GM12878 (cell line): ENCODE data around the gene SPATA3. TPM values are rescaled to one million over a fixed set of nuclear protein-coding genes. Genes with fewer than 3 reads are reported as not detected.

Source experiments
- ATAC-seq: fragments of 200-7000 bp; cut with Tn5 transposase; 3 replicates; pipeline ENCODE4 v1.9.1; 2020; ENCODE audit warnings: mild to moderate bottlenecking, moderate library complexity
- BruUV-seq: library from RNA; stranded (reverse); fragments of 400-500 nt; replicated peaks from 2 replicates; lab custom pipeline; 2021; lab: Mats Ljungman, UMichigan
- CTCF ChIA-PET: fragments of 300-600 bp; sonication (Branson Sonifier 250); formaldehyde crosslinking; extraction: SDS; loops from one replicate; lab custom pipeline; 2021; ENCODE audit warnings: inconsistent platforms; lab: Yijun Ruan, JAX
- POLR2A ChIA-PET: fragments of 350-600 bp; formaldehyde crosslinking; extraction: SDS; loops from one replicate; lab custom pipeline; 2021; ENCODE audit warnings: inconsistent platforms; lab: Charles Lee
- RAD21 ChIA-PET: fragments of 300-600 bp; sonication (Branson Sonifier 250); formaldehyde crosslinking; loops from one replicate; lab custom pipeline; 2023; ENCODE audit warnings: antibody characterized with exemption; ENCODE audit not compliant: unreplicated experiment; lab: Charles Lee
- SMC1A ChIA-PET: fragments of 300-600 bp; sonication (Branson Sonifier 250); formaldehyde crosslinking; loops from one replicate; lab custom pipeline; 2023; ENCODE audit not compliant: unreplicated experiment, uncharacterized antibody; lab: Charles Lee
- DNase-seq: peaks from one replicate; pipeline ENCODE4 v3.0.0-alpha.2; 2011; ENCODE audit warnings: low read depth, low spot score
- FAIRE-seq: peaks from 3 replicates; lab custom pipeline; 2011; peaks lifted over from hg19 to GRCh38; lab: Jason Lieb, UNC
- H2AFZ ChIP-seq: 2 replicates; pipeline ENCODE4 v1.6.0; 2011; ENCODE audit warnings: low read depth, low read length, control low read depth; ENCODE audit not compliant: control insufficient read depth
- H3K27ac ChIP-seq: 2 replicates; pipeline ENCODE4 v1.5.1; 2011; ENCODE audit warnings: control low read depth; ENCODE audit not compliant: control insufficient read depth, insufficient read depth
- H3K27me3 ChIP-seq, 2 experiments: replicated peaks in 1 of 2; 2 replicates each; pipeline versions ENCODE4 v1.6.0 to v1.6.1; 2011; ENCODE audit warnings: low read length in 1 of 2; ENCODE audit not compliant: control insufficient read depth in 2 of 2, insufficient read depth in 2 of 2
- H3K36me3 ChIP-seq, 2 experiments: 2 replicates each; pipeline ENCODE4 v1.5.1; 2011; ENCODE audit warnings: low read length in 1 of 2; ENCODE audit not compliant: control insufficient read depth in 2 of 2, insufficient read depth in 2 of 2
- H3K4me1 ChIP-seq: 2 replicates; pipeline ENCODE4 v1.6.1; 2011; ENCODE audit warnings: mild to moderate bottlenecking, low read length, moderate library complexity, mixed read lengths; ENCODE audit not compliant: control insufficient read depth, insufficient read depth
- H3K4me2 ChIP-seq: 2 replicates; pipeline ENCODE4 v1.6.0; 2011; ENCODE audit warnings: control low read depth; ENCODE audit not compliant: control insufficient read depth, insufficient read depth
- H3K4me3 ChIP-seq: fragments of 200-600 bp; sonication (generic); 2 replicates; pipeline ENCODE4 v1.5.1; 2016
- H3K79me2 ChIP-seq: 2 replicates; pipeline ENCODE4 v1.6.0; 2011; ENCODE audit warnings: low read length; ENCODE audit not compliant: control insufficient read depth, insufficient read depth
- H3K9ac ChIP-seq: 2 replicates; pipeline ENCODE4 v1.8.0; 2011; ENCODE audit warnings: low read length, control low read depth, mixed read lengths; ENCODE audit not compliant: control insufficient read depth, insufficient read depth
- H3K9me3 ChIP-seq: replicated peaks from 3 replicates; pipeline ENCODE4 v1.5.1; 2011; ENCODE audit warnings: mild to moderate bottlenecking, low read length; ENCODE audit not compliant: control insufficient read depth, insufficient read depth
- H4K20me1 ChIP-seq: 2 replicates; pipeline ENCODE4 v1.6.0; 2011; ENCODE audit not compliant: control insufficient read depth, insufficient read depth
- CBFB ChIP-seq: IDR thresholded peaks from 2 replicates; pipeline ENCODE4 v1.6.1; 2016; ENCODE audit warnings: antibody characterized with exemption, low read depth
- CTCF ChIP-seq, 3 experiments: IDR thresholded peaks in 2 of 3; conservative IDR thresholded peaks in 1 of 3; 2 replicates each; pipeline ENCODE4 v1.5.1; 2011; ENCODE audit warnings: low read depth in 3 of 3, low read length in 3 of 3, mild to moderate bottlenecking in 3 of 3, control low read depth in 2 of 3, moderate library complexity in 2 of 3, inconsistent platforms in 1 of 3, mixed read lengths in 1 of 3; ENCODE audit not compliant: control insufficient read depth in 2 of 3, insufficient read depth in 1 of 3; ENCODE audit errors: extremely low read depth in 1 of 3
- ETV6 ChIP-seq, 2 experiments: fragments of 450-650 bp in 1 of 2; IDR thresholded peaks in 1 of 2; conservative IDR thresholded peaks in 1 of 2; 2 replicates each; pipeline ENCODE4 v1.6.1; 2014; ENCODE audit warnings: antibody characterized with exemption in 1 of 2, borderline replicate concordance in 1 of 2, low read depth in 1 of 2, mild to moderate bottlenecking in 1 of 2, moderate library complexity in 1 of 2
- MTA3 ChIP-seq: IDR thresholded peaks from 2 replicates; pipeline ENCODE4 v1.6.1; 2012; ENCODE audit warnings: low read length, inconsistent platforms, borderline replicate concordance
- MYB ChIP-seq: fragments of 150-350 bp; IDR thresholded peaks from 2 replicates; pipeline ENCODE4 v1.6.1; 2014; ENCODE audit warnings: mild to moderate bottlenecking, low read depth, low read length, borderline replicate concordance
- NBN ChIP-seq: fragments of 450-650 bp; IDR thresholded peaks from 2 replicates; pipeline ENCODE4 v1.6.1; 2016
- NR2F1 ChIP-seq: fragments of 450-650 bp; conservative IDR thresholded peaks from 2 replicates; pipeline ENCODE4 v1.6.1; 2017; ENCODE audit warnings: mild to moderate bottlenecking
- SREBF1 ChIP-seq: IDR thresholded peaks from 2 replicates; pipeline ENCODE4 v1.6.1; 2012; ENCODE audit warnings: mild to moderate bottlenecking, low read length
- TAF1 ChIP-seq: IDR thresholded peaks from 2 replicates; pipeline ENCODE4 v1.6.1; 2011; ENCODE audit warnings: mild to moderate bottlenecking, low read depth, low read length, borderline replicate concordance
- TARDBP ChIP-seq: IDR thresholded peaks from 2 replicates; pipeline ENCODE4 v1.6.1; 2016; ENCODE audit warnings: borderline replicate concordance
- ZNF622 ChIP-seq: fragments of 450-650 bp; IDR thresholded peaks from 2 replicates; pipeline ENCODE4 v1.6.1; 2017; ENCODE audit warnings: mild to moderate bottlenecking, inconsistent platforms
- ZZZ3 ChIP-seq: IDR thresholded peaks from 2 replicates; pipeline ENCODE4 v1.6.1; 2011; ENCODE audit warnings: low read depth; ENCODE audit not compliant: control insufficient read depth, insufficient read length
- WGBS: methylation state at CpG from one replicate; pipeline ENCODE4 v1.1.6; 2016; ENCODE audit warnings: low lambda C conversion rate; ENCODE audit not compliant: insufficient replicate concordance, insufficient coverage; ENCODE audit errors: missing lambda C conversion rate; 5-methylcytosine and 5-hydroxymethylcytosine counted together
- in situ Hi-C: fragments of 300-500 bp; cut with MboI; formaldehyde crosslinking; loops from 9 replicates; pipeline ENCODE4 v1.14.3; 2018; ENCODE audit warnings: mixed read lengths
- intact Hi-C: fragments of 100-400 bp; cut with micrococcal nuclease; formaldehyde crosslinking; loops from one replicate; pipeline ENCODE4 v1.14.2; 2022; ENCODE audit not compliant: unreplicated experiment
- polyA plus RNA-seq, 11 experiments: library from polyadenylated mRNA; depleted of rRNA in 4 of 11; unstranded in 6 of 11; stranded (reverse) in 5 of 11; fragments of >200 nt; fragmentation: Nextera tagmentation in 4 of 11; fragmentation: Illumina TruSeq in 1 of 11; extraction: Ambion mirVana in 4 of 11; extraction: Trizol in 1 of 11; gene quantifications; 1 replicate in 1 of 11; 2 replicates in 10 of 11; pipeline versions ENCODE4 v1.2.1 to v1.2.3, GENCODE V29; 2011 to 2016; ENCODE audit warnings: inconsistent platforms in 2 of 11, missing spikeins in 2 of 11, low read depth in 1 of 11
- total RNA-seq, 4 experiments: library from RNA; depleted of rRNA in 3 of 4; stranded (reverse); fragments of >200 nt in 3 of 4; fragmentation: Illumina TruSeq in 1 of 4; extraction: Trizol in 1 of 4; gene quantifications; 2 replicates each; pipeline versions ENCODE4 v1.2.1 to v1.2.3, GENCODE V29; 2013 to 2021
- TF ChIP-seq, protein P1 (sequence below): fragments of 450-650 bp; formaldehyde crosslinking; IDR thresholded peaks from 2 replicates; pipeline ENCODE4 v1.4.0; 2022; ENCODE audit warnings: mild to moderate bottlenecking, moderate library complexity

The SPATA3 gene
- total and polyA plus RNA-seq, 10 of the 15 experiments (the other 5 are each of a cell fraction or from before 2014, with no cell fraction given), result not detected

GRCh38 chr2:231030725-231031124 lies 34.8 kb downstream of the SPATA3 start:
- ATAC-seq, result no peak
- H3K36me3 ChIP-seq, result no peaks in the 10 kb centered on the region
- H3K9me3 ChIP-seq, result no peaks in the 10 kb centered on the region
- H3K9ac ChIP-seq, result no peak overlapping the region
- RAD21 ChIA-PET, result no interaction called here
- no peak for FAIRE-seq
- no TSS peak for BruUV-seq
- WGBS, result 15% methylated on average over 3 of the region's 3 CpGs
- no peak overlapping the region for H3K4me3 ChIP-seq
- peaks cover 3% of the 10 kb centered on the region; the same call in 1 of the 2 replicates for H3K4me1 ChIP-seq
- POLR2A ChIA-PET, result no interaction called here
- SMC1A ChIA-PET, result interaction anchor here (1.0 kb wide), 1 partner anchor 12 kb away, joined by 3 read pairs; no protein-coding TSS in a partner anchor
- H3K4me2 ChIP-seq, result no peak overlapping the region
- no peaks in the 10 kb centered on the region for H3K79me2 ChIP-seq
- CTCF ChIA-PET, result interaction anchor here (0.5 to 1.3 kb wide), 2 partner anchors 26 to 129 kb away, joined by 3 to 4 read pairs; partner anchors contain the start of gene PSMD1
- H3K27ac ChIP-seq, result no peak overlapping the region
- in situ Hi-C loops (no loop called here), intact Hi-C loops (no loop called here)
- no peaks in the 10 kb centered on the region for H4K20me1 ChIP-seq
- H3K27me3 ChIP-seq, result no peaks in the 10 kb centered on the region; a peak in 1 of 4 replicates
- H2AFZ ChIP-seq, result no peak overlapping the region
- DNase-seq, result no peak
- TF ChIP-seq TARDBP (no peak), TAF1 (no peak), ZZZ3 (no peak), NBN (no peak), MTA3 (no peak), ZNF622 (no peak), CBFB (no peak), NR2F1 (no peak), ETV6 (conservative IDR thresholded peaks at IDR 0.05 in 1 of 2, IDR thresholded peaks at IDR 0.05 in 1 of 2; ENCODE audit: borderline replicate concordance in 1 of 2, low read depth in 1 of 2) (no peak), CTCF (IDR thresholded peaks at IDR 0.05 in 2 of 3, conservative IDR thresholded peaks at IDR 0.05 in 1 of 3; ENCODE audit: control insufficient read depth in 2 of 3, extremely low read depth in 1 of 3, insufficient read depth in 1 of 3, low read depth in 3 of 3, low read length in 3 of 3) (no peak), MYB (no peak), SREBF1 (no peak)
- TF ChIP-seq, protein P1, sequence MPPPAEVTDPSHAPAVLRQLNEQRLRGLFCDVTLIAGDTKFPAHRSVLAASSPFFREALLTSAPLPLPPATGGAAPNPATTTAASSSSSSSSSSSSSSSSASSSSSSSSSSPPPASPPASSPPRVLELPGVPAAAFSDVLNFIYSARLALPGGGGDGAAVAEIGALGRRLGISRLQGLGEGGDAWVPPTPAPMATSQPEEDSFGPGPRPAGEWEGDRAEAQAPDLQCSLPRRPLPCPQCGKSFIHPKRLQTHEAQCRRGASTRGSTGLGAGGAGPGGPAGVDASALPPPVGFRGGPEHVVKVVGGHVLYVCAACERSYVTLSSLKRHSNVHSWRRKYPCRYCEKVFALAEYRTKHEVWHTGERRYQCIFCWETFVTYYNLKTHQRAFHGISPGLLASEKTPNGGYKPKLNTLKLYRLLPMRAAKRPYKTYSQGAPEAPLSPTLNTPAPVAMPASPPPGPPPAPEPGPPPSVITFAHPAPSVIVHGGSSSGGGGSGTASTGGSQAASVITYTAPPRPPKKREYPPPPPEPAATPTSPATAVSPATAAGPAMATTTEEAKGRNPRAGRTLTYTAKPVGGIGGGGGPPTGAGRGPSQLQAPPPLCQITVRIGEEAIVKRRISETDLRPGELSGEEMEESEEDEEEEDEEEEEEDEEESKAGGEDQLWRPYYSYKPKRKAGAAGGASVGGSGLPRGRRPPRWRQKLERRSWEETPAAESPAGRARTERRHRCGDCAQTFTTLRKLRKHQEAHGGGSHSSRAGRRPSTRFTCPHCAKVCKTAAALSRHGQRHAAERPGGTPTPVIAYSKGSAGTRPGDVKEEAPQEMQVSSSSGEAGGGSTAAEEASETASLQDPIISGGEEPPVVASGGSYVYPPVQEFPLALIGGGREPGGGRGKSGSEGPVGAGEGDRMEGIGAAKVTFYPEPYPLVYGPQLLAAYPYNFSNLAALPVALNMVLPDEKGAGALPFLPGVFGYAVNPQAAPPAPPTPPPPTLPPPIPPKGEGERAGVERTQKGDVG (CRISPR knock-in tag), result no peak
